Hair follicular keratinocyte (primary cell): ENCODE measurements around the gene FAM200C. TPM values are rescaled to one million over a fixed set of nuclear protein-coding genes. Genes with fewer than 3 reads are reported as not detected.

ENCODE experiments used
- total RNA-seq: library from RNA; depleted of rRNA; stranded (reverse); fragments of >200 nt; gene quantifications from 2 replicates; pipeline ENCODE4 v1.2.3, GENCODE V29; 2015

FAM200C gene
- 0.86 and 1.6 TPM in 2 replicates for total RNA-seq

GRCh38 chr5:160399402-160400353 is at the start of gene FAM200C:
Gene FAM200C (minus strand): TSS chr5:160400054. CDS start chr5:160395490, 4,564 bp downstream.

GRCh38 chr5:160421625-160422258 is 21.9 kb upstream of the FAM200C start, which contains the start of gene PTTG1:
Gene PTTG1 (plus strand): TSS chr5:160421855. CDS start chr5:160422313, 458 bp downstream.

DNA sequence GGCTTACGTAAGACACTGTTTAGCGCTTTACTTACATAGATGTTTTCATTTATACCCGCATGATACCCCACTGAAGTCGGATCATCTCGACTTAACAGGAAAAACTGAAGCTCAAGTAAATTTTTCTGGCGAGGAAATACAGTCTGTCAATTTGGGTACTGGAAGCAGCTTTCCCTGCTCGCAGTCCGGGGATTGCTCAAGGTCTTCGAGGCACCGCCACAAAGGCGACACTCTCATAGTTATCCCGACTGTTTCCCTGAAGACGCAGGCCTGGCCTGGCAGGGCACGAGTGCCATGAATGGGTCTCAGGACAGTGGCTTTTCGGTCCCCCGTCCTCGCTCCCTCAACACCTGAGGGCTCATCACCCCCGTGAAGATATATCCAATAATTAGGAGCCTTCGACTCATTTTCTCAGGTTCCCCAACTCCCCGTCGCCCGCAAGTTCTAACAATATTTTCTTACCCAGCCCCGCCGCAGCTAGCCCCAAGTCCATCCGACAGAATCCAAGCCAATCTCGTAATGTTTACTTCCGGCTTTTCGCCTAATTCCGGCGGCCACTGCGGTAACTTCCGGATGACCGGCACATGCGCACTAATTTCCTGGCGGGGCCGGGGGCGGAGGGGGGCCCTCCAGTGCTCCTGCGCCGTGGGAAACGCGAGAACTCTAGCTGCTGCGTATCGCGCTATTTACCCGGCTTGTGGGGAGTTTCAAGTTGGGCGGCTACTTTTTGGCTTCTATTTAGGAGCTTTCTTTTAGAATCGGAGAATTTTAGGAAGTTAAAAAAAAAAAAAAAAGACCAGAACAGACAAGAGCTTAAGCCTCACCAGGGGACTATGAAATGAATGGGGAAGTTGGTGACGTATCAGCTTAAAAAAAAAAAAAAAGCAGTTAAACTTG is 19.0 kb upstream of the FAM200C start, which contains the start of gene SLU7:
Gene SLU7, minus strand, starts transcription at position 521 of the 897 bp plus-strand sequence. CDS start 3,787 bp downstream, outside the sequence.

DNA sequence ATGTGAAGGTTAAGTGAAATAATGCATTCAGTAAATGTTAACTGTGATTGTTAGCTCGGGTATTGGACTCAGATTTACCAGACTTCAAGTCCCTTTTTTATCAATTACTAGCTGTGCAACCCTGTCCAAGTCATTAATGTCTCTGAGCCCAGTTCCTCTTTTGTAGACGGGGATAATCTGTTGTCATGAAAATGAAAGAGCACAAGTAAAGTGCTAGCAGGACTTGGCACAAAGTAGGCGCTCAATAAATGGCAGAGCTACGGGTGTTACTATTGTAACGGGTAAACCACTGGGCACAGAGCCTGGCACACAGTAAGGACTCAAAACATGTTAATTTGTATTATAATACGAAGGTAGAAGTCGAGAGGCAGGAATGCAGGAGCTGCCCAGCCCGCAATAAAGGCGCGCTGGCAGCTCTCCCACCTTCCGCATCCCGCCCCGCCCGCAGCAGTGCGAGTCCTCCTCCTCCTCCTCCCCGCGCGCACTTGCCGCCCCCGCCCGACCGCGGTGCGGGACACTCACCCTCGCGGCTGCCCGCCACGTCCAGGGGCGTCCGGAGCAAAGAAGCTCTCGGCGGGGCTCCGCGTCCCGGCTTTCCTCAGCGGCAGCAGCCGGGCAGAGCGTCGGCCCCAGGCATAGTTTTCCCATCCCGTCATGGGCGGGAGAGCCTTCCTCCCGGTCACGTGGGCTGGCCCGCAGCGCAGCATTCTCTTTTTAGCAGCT is 29.7 kb downstream of the FAM200C start, which contains the start of gene C1QTNF2:
Gene C1QTNF2, minus strand, starts transcription at position 637 of the 723 bp plus-strand sequence. CDS start 15,615 bp downstream, outside the sequence.

Other genes starting within 250 kb of the FAM200C start
- gene FABP6, start 170.5 kb downstream of the FAM200C start, total RNA-seq, result 0.31 TPM in 1 of 2 replicates, not detected in the other
- gene CCNJL, start 87.5 kb downstream of the FAM200C start, total RNA-seq, result 2.4 and 4.8 TPM in 2 replicates
- gene C1QTNF2, start 29.4 kb downstream of the FAM200C start, total RNA-seq, result not detected in 2 replicates
- gene SLU7, start 19.0 kb upstream of the FAM200C start, total RNA-seq, result 24.6 and 30.7 TPM in 2 replicates
- gene PTTG1, start 21.8 kb upstream of the FAM200C start, total RNA-seq, result 205 and 450 TPM in 2 replicates